Testis (tissue), 2 donors: ENCODE measurements around the gene APOBEC2.

Source experiments
- CTCF ChIP-seq, 3 experiments: fragments of 450-650 bp in 2 of 3; fragments of 200-600 bp in 1 of 3; sonication (generic) in 1 of 3; IDR thresholded peaks; one replicate each; pipeline ENCODE4 v1.5.1; 2016 to 2019; ENCODE audit warnings: antibody characterized with exemption in 3 of 3, mild to moderate bottlenecking in 2 of 3, moderate library complexity in 1 of 3
- POLR2A ChIP-seq: fragments of 450-650 bp; IDR thresholded peaks from one replicate; pipeline ENCODE4 v1.6.1; 2017; ENCODE audit warnings: antibody characterized with exemption, mild to moderate bottlenecking, moderate library complexity

- TF ChIP-seq POLR2A = no peak
- TF ChIP-seq CTCF (IDR thresholded peaks at IDR 0.05) = no peak
Measured at GRCh38 chr6:41025966-41026530, 27.0 kb upstream of the APOBEC2 start.
